ENCODE results near the gene VSIG10L. TPM values are rescaled to one million over a fixed set of nuclear protein-coding genes. Genes with fewer than 3 reads are reported as not detected.

The VSIG10L gene
- total and polyA plus RNA-seq, 2 donors from 2014 or later = 1.8 to 2.2 TPM

GRCh38 chr19:51351266-51351990 is 9.5 kb upstream of the VSIG10L start:
- H3K27ac ChIP-seq (ENCODE audit: low read depth in 2 of 2, low read length in 2 of 2) = no peak overlapping the region
- peaks cover 0 to 20% (median 8%) of the 10 kb centered on the region in 3 donors for H3K36me3 ChIP-seq (ENCODE audit: control insufficient read depth in 2 of 3, insufficient read depth in 3 of 3, low read length in 3 of 3)
- H3K27me3 ChIP-seq (ENCODE audit: control insufficient read depth, insufficient read depth, low read length) = no peaks in the 10 kb centered on the region
- H3K4me3 ChIP-seq (ENCODE audit: low read length in 3 of 3) = no peak overlapping the region
- TF ChIP-seq CTCF (IDR thresholded peaks at IDR 0.05; ENCODE audit: borderline replicate concordance, extremely low read depth, insufficient read depth) = no peak
- H3K9me3 ChIP-seq (ENCODE audit: control insufficient read depth in 2 of 3, insufficient read depth in 1 of 3, low read length in 3 of 3) = no peaks in the 10 kb centered on the region
- intact Hi-C loops (cut with DNase I) = no loop called here
- peaks cover 0 to 3% (median 0%) of the 10 kb centered on the region in 3 donors for H3K4me1 ChIP-seq (ENCODE audit: control insufficient read depth in 2 of 3, insufficient read depth in 2 of 3, low read depth in 1 of 3, low read length in 3 of 3)
- H3K9ac ChIP-seq (ENCODE audit: low read length in 3 of 3) = no peak overlapping the region
- no peak for FAIRE-seq
- DNase-seq = no peak

GRCh38 chr19:51347209-51347928 is 5.4 kb upstream of the VSIG10L start:
- Histone ChIP-seq H3K9me3 (ENCODE audit: control insufficient read depth in 2 of 3, insufficient read depth in 1 of 3, low read length in 3 of 3) (no peaks in the 10 kb centered on the region), H3K27me3 (ENCODE audit: control insufficient read depth, insufficient read depth, low read length) (no peaks in the 10 kb centered on the region), H3K4me1 (ENCODE audit: control insufficient read depth in 2 of 3, insufficient read depth in 2 of 3, low read depth in 1 of 3, low read length in 3 of 3) (peaks cover 0 to 3% (median 0%) of the 10 kb centered on the region in 3 donors), H3K4me3 (ENCODE audit: low read length in 3 of 3) (no peak overlapping the region), H3K9ac (ENCODE audit: low read length in 3 of 3) (no peak overlapping the region), H3K27ac (ENCODE audit: low read depth in 2 of 2, low read length in 2 of 2) (no peak overlapping the region), H3K36me3 (ENCODE audit: control insufficient read depth in 2 of 3, insufficient read depth in 3 of 3, low read length in 3 of 3) (peaks cover 0 to 30% (median 9%) of the 10 kb centered on the region in 3 donors)
- no peak for TF ChIP-seq CTCF (IDR thresholded peaks at IDR 0.05; ENCODE audit: borderline replicate concordance, extremely low read depth, insufficient read depth)
- FAIRE-seq (no peak), DNase-seq (peak in 1 of 5 donors; percentile 47)
- intact Hi-C loops (cut with DNase I) = no loop called here

- Histone ChIP-seq H3K9me3 (ENCODE audit: control insufficient read depth in 2 of 3, insufficient read depth in 1 of 3, low read length in 3 of 3) (no peaks in the 10 kb centered on the region), H3K4me3 (ENCODE audit: low read length in 3 of 3) (no peak overlapping the region), H3K9ac (ENCODE audit: low read length in 3 of 3) (no peak overlapping the region), H3K27me3 (ENCODE audit: control insufficient read depth, insufficient read depth, low read length) (no peaks in the 10 kb centered on the region), H3K36me3 (ENCODE audit: control insufficient read depth in 2 of 3, insufficient read depth in 3 of 3, low read length in 3 of 3) (peaks cover 0 to 27% (median 9%) of the 10 kb centered on the region in 3 donors), H3K4me1 (ENCODE audit: control insufficient read depth in 2 of 3, insufficient read depth in 2 of 3, low read depth in 1 of 3, low read length in 3 of 3) (peaks cover 0 to 3% (median 0%) of the 10 kb centered on the region in 3 donors), H3K27ac (ENCODE audit: low read depth in 2 of 2, low read length in 2 of 2) (no peak overlapping the region)
- FAIRE-seq (no peak), DNase-seq (peak in 1 of 5 donors; percentile 59)
- TF ChIP-seq CTCF (IDR thresholded peaks at IDR 0.05; ENCODE audit: borderline replicate concordance, extremely low read depth, insufficient read depth) = no peak
- intact Hi-C loops (cut with DNase I) = no loop called here
Observed at GRCh38 chr19:51346742-51347141, 4.8 kb upstream of the VSIG10L start.
